ENCODE data around the gene CDH16. TPM values are rescaled to one million over a fixed set of nuclear protein-coding genes. Genes with fewer than 3 reads are reported as not detected.
A peak's percentile ranks its signal among the peaks of the same experiment; 100 is the strongest.

The CDH16 gene
- total RNA-seq, 2 donors from 2014 or later: not detected

- DNase-seq: peak; percentile 75
- Mint-ChIP-seq H3K27ac (no peak overlapping the region), H3K4me3 (no peak overlapping the region)
These were observed 12.8 kb downstream of the CDH16 start for GRCh38 chr16:66905633-66906539.

GRCh38 chr16:66904846-66905632 lies 13.6 kb downstream of the CDH16 start:
- no peak overlapping the region for H3K27ac ChIP-seq (ENCODE audit: low read depth, low read length)
- no peaks in the 10 kb centered on the region for H3K9me3 ChIP-seq (ENCODE audit: control insufficient read depth, low read length)
- Mint-ChIP-seq H3K36me3 (ENCODE audit: low read depth) (no peaks in the 10 kb centered on the region), H3K4me3 (no peak overlapping the region), H3K27ac (no peak overlapping the region), H3K27me3 (ENCODE audit: insufficient read depth) (peaks cover 26% of the 10 kb centered on the region), H3K9me3 (no peaks in the 10 kb centered on the region), H3K4me1 (peaks cover 5% of the 10 kb centered on the region)
- H3K9ac ChIP-seq (ENCODE audit: extremely low read depth, low read length, poor library complexity, severe bottlenecking): no peak overlapping the region
- WGBS, 2 experiments (ENCODE audit: insufficient coverage in 1 of 2, insufficient read length in 1 of 2): 90 to 93% methylated on average over 5 to 16 of the region's 16 CpGs
- TF ChIP-seq, protein P1, sequence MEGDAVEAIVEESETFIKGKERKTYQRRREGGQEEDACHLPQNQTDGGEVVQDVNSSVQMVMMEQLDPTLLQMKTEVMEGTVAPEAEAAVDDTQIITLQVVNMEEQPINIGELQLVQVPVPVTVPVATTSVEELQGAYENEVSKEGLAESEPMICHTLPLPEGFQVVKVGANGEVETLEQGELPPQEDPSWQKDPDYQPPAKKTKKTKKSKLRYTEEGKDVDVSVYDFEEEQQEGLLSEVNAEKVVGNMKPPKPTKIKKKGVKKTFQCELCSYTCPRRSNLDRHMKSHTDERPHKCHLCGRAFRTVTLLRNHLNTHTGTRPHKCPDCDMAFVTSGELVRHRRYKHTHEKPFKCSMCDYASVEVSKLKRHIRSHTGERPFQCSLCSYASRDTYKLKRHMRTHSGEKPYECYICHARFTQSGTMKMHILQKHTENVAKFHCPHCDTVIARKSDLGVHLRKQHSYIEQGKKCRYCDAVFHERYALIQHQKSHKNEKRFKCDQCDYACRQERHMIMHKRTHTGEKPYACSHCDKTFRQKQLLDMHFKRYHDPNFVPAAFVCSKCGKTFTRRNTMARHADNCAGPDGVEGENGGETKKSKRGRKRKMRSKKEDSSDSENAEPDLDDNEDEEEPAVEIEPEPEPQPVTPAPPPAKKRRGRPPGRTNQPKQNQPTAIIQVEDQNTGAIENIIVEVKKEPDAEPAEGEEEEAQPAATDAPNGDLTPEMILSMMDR (conservative IDR thresholded peaks at IDR 0.05): no peak
- peaks cover 17% of the 10 kb centered on the region for H3K27me3 ChIP-seq (ENCODE audit: control insufficient read depth, insufficient read depth, low read length, poor library complexity, severe bottlenecking)
- no peak for DNase-seq
- no peaks in the 10 kb centered on the region for H3K36me3 ChIP-seq (ENCODE audit: control insufficient read depth, insufficient read depth, low read length)
- peaks cover 4% of the 10 kb centered on the region for H3K4me1 ChIP-seq (ENCODE audit: control insufficient read depth, insufficient read depth, low read length)
- H3K4me3 ChIP-seq (ENCODE audit: low read length): no peak overlapping the region

More at GRCh38 chr16:66905633-66906539, 12.8 kb downstream of the CDH16 start:
- Histone ChIP-seq H3K27me3 (ENCODE audit: control insufficient read depth, insufficient read depth, low read length, poor library complexity, severe bottlenecking) (peaks cover 17% of the 10 kb centered on the region), H3K36me3 (ENCODE audit: control insufficient read depth, insufficient read depth, low read length) (no peaks in the 10 kb centered on the region), H3K9me3 (ENCODE audit: control insufficient read depth, low read length) (no peaks in the 10 kb centered on the region), H3K4me3 (ENCODE audit: low read length) (no peak overlapping the region), H3K4me1 (ENCODE audit: control insufficient read depth, insufficient read depth, low read length) (no peaks in the 10 kb centered on the region), H3K9ac (ENCODE audit: extremely low read depth, low read length, poor library complexity, severe bottlenecking) (no peak overlapping the region), H3K27ac (ENCODE audit: low read depth, low read length) (no peak overlapping the region)
- Mint-ChIP-seq H3K36me3 (ENCODE audit: low read depth) (no peaks in the 10 kb centered on the region), H3K9me3 (no peaks in the 10 kb centered on the region), H3K27me3 (ENCODE audit: insufficient read depth) (peaks cover 20% of the 10 kb centered on the region), H3K4me1 (no peaks in the 10 kb centered on the region)
- 87 to 97% methylated on average over 7 to 11 of the region's 11 CpGs for WGBS, 2 experiments (ENCODE audit: insufficient coverage in 1 of 2, insufficient read length in 1 of 2)
- TF ChIP-seq, protein P1 (conservative IDR thresholded peaks at IDR 0.05): no peak

- no peak overlapping the region for H3K27ac ChIP-seq (ENCODE audit: low read depth, low read length)
- no peak for DNase-seq
- H3K27ac Mint-ChIP-seq: no peak overlapping the region
These were observed 14.2 kb downstream of the CDH16 start for GRCh38 chr16:66904428-66904845.

More at GRCh38 chr16:66904428-66904845, 14.2 kb downstream of the CDH16 start:
- WGBS, 2 experiments (ENCODE audit: insufficient coverage in 1 of 2, insufficient read length in 1 of 2): 95 to 97% methylated on average over 4 to 13 of the region's 13 CpGs
- no peak overlapping the region for H3K9ac ChIP-seq (ENCODE audit: extremely low read depth, low read length, poor library complexity, severe bottlenecking)
- Mint-ChIP-seq H3K36me3 (ENCODE audit: low read depth) (no peaks in the 10 kb centered on the region), H3K4me3 (no peak overlapping the region), H3K9me3 (no peaks in the 10 kb centered on the region), H3K4me1 (peaks cover 11% of the 10 kb centered on the region), H3K27me3 (ENCODE audit: insufficient read depth) (peaks cover 23% of the 10 kb centered on the region)
- H3K27me3 ChIP-seq (ENCODE audit: control insufficient read depth, insufficient read depth, low read length, poor library complexity, severe bottlenecking): peaks cover 17% of the 10 kb centered on the region
- H3K4me1 ChIP-seq (ENCODE audit: control insufficient read depth, insufficient read depth, low read length): peaks cover 10% of the 10 kb centered on the region
- H3K36me3 ChIP-seq (ENCODE audit: control insufficient read depth, insufficient read depth, low read length): no peaks in the 10 kb centered on the region
- no peaks in the 10 kb centered on the region for H3K9me3 ChIP-seq (ENCODE audit: control insufficient read depth, low read length)
- no peak overlapping the region for H3K4me3 ChIP-seq (ENCODE audit: low read length)
- TF ChIP-seq, protein P1 (conservative IDR thresholded peaks at IDR 0.05): no peak

Data from endodermal cell (in vitro differentiated cells).